GM18907 (cell line): ENCODE results near the gene ACO1.

Experiments
- ATAC-seq: cut with Tn5 transposase; IDR thresholded peaks from one replicate; pipeline ENCODE4 v1.9.1; 2021; ENCODE audit warnings: mild to moderate bottlenecking, moderate library complexity; ENCODE audit not compliant: unreplicated experiment

Gene ACO1

GRCh38 chr9:32414856-32415255 lies 30.4 kb downstream of the ACO1 start:
- ATAC-seq, result no peak

DNA sequence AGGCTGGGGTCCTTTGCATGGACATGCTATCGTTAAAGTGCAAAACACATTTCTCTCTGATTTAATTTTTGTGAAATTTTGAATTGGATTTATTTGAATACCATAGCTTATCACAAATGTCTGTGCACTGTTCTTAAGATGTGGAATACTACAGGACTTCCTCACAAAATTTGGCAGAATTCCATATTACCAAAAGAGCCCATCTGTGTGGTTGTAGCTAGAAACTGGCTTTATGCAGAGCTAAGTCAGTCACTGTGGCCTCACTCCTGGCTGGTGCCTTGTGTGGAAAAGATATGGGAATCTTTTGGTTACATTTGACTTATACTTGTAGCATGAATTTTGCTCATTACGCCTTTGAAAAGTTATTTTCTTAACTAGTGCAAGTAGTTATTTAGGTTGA lies 35.5 kb downstream of the ACO1 start:
- ATAC-seq, result no peak

- ATAC-seq, result no peak
Measured at GRCh38 chr9:32422237-32422806, 37.9 kb downstream of the ACO1 start.

GRCh38 chr9:32423371-32423770 lies 38.9 kb downstream of the ACO1 start:
- ATAC-seq, result no peak

- ATAC-seq, result no peak
Measured at GRCh38 chr9:32424616-32425015, 40.2 kb downstream of the ACO1 start.

GRCh38 chr9:32426278-32426939 lies 42.0 kb downstream of the ACO1 start:
- ATAC-seq, result peak; percentile 89

- ATAC-seq, result no peak
Measured at GRCh38 chr9:32427111-32427873, 42.8 kb downstream of the ACO1 start.

- ATAC-seq, result no peak
Measured at GRCh38 chr9:32430720-32431119, 46.3 kb downstream of the ACO1 start.

DNA sequence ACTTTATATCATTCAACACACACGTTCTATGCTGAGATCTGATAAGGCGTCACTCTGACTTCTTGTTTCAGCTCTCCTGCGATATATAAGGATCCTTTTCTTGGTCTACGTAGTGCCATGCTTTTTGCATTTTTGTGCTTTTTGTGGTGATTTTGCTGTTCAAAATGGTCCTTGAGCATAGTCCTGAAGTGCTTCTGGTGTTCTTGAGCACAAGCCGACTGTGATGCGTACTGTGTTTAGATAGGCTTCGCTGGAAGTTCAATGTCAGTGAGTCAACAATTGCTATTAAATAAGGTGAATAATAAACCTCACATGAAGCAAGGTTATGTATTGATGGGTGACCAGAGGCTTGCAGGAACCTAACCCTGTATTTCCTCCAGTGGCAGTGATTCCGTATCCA lies 46.8 kb downstream of the ACO1 start:
- ATAC-seq, result no peak

- ATAC-seq, result peak; percentile 50
Measured at GRCh38 chr9:32431940-32432555, 47.6 kb downstream of the ACO1 start.

DNA sequence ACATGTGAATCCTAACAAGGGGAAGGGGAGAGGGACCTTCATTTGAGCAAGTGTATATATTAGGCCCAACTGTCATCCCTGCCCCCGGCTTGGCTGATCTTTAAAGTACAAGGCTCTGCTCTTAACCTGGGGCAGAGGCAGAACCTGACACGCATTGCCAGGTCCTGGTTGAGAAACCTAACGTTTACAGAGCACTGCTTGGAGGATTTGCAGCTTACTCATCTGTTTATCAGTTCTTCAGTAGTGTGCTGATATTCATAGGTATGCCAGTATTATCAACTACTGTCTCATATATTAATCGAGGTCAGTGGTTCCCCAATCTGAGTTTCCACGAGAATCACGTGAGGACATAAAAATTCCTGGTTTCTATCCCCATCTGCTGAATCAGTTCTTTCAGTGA lies 50.4 kb downstream of the ACO1 start:
- ATAC-seq, result no peak

DNA sequence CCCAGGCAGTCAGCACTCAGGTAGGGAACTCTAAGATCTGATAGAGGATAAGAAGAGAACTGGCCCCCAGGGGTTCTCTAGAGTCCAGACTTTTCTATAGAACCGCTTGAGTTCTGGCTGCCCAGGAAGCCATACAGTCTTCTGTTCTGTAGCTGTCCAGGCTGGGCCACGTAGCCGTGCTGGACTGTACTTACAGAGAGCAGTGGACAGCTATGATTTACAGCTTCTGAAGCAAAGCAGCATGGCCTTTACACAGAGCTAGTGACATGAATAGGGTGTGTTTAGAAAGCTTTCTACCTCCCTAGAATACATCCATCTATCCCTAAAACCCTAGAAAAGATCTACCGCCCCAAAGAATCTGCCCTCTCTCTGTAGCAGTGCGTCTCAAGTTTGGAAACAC lies 57.2 kb downstream of the ACO1 start:
- ATAC-seq, result no peak

DNA sequence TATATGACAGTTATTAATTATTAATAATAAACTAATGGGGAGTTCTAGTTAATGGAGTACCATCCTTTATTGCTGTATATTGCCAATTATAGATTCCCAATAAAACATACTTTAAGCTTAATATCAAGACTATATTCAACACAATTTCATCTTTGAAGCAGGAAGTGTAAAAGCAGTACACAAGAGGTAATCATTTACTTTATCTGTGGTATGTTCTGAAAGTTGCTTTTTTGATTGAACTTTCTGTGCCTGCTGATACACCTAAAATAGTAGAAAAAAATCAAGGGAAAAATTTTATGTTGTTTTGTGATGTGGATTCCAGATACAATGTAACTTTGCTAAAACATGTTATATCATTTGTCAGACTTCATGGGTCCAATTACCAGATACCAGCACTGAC lies 58.0 kb downstream of the ACO1 start:
- ATAC-seq, result peak; percentile 84

DNA sequence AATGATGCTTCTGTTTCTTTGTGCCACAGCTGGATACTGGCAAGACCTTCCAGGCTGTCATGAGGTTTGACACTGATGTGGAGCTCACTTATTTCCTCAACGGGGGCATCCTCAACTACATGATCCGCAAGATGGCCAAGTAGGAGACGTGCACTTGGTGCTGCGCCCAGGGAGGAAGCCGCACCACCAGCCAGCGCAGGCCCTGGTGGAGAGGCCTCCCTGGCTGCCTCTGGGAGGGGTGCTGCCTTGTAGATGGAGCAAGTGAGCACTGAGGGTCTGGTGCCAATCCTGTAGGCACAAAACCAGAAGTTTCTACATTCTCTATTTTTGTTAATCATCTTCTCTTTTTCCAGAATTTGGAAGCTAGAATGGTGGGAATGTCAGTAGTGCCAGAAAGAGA lies 65.5 kb downstream of the ACO1 start:
- ATAC-seq, result no peak

GRCh38 chr9:32454280-32454679 lies 69.8 kb downstream of the ACO1 start:
- no peak for ATAC-seq

- no peak for ATAC-seq
Measured at GRCh38 chr9:32455738-32456137, 71.3 kb downstream of the ACO1 start.

DNA sequence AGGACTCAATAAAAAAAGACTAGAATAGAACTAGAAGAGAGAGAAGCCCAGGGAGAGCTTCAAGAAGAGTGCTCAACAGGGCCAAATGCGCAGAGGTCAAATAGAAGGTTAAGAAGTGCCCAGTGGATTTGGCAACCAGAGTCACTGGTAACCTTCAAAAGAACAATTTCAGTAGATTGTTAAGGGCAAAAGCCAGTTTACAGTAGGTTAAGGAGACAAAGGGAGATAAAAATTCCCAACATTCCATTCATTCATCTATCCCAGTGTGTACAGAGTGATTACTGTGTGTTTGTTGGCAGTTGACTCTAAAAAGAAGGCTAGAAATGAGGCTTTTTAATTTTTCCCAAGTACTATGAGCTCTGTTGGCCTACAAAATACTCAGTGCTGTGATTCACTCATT lies 72.1 kb downstream of the ACO1 start:
- ATAC-seq, result no peak

DNA sequence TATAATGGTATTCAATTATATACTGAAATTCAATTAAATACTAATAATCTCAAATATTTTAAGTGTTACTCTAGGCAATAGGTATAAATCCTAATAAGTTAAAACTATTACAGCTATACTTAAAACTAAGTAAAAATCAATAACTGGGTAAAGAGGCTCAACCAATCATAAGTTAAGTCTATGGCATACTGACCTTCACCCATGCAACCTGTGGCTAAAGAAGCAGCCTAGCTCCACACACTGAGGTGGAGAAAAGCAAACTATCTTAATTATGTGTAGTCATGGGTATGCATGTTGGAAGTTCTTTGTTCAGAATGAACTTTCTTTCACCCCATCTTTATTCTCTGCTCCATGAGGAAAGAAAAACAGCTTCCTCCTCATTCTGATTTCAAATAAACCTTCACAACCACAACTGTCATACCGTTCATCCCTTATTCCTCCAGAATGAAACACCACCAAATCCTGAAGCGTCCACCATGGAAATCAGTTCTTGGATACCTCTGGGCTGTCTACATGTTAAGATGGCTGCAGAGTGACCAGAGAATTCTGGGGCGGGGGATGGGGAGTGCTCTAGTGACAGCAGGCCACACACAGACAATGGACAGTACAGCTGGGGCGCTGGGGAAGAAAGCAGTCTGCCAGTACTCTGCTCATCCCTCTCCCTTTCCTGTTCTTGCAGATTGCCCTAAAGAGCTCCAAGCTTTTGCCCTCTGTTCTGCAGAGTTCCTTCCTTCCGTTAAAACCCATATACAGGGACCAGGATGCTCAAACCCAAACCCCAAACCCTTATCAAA lies 79.3 kb downstream of the ACO1 start:
- ATAC-seq, result no peak

GRCh38 chr9:32468740-32469139 lies 84.3 kb downstream of the ACO1 start:
- ATAC-seq, result no peak

GRCh38 chr9:32472344-32472743 lies 87.9 kb downstream of the ACO1 start:
- no peak for ATAC-seq

- no peak for ATAC-seq
Measured at GRCh38 chr9:32483343-32483742, 98.9 kb downstream of the ACO1 start.
